Stimulated activated CD4-positive, alpha-beta T cell treated with anti-CD3 and anti-CD28 coated beads, Interleukin-1b, Interleukin-23, amount 100 ng/mL, for 48 hours (primary cell): ENCODE measurements around the gene RAMP2.
"Not testable (repeated sequence)": the region's sequence is repeated elsewhere in the genome, so short reads cannot be mapped to it uniquely, and the experiment has no call there.

Experiments
- DNase-seq: peaks from one replicate; pipeline ENCODE4 v3.0.0-alpha.2; 2020

The RAMP2 gene

DNA sequence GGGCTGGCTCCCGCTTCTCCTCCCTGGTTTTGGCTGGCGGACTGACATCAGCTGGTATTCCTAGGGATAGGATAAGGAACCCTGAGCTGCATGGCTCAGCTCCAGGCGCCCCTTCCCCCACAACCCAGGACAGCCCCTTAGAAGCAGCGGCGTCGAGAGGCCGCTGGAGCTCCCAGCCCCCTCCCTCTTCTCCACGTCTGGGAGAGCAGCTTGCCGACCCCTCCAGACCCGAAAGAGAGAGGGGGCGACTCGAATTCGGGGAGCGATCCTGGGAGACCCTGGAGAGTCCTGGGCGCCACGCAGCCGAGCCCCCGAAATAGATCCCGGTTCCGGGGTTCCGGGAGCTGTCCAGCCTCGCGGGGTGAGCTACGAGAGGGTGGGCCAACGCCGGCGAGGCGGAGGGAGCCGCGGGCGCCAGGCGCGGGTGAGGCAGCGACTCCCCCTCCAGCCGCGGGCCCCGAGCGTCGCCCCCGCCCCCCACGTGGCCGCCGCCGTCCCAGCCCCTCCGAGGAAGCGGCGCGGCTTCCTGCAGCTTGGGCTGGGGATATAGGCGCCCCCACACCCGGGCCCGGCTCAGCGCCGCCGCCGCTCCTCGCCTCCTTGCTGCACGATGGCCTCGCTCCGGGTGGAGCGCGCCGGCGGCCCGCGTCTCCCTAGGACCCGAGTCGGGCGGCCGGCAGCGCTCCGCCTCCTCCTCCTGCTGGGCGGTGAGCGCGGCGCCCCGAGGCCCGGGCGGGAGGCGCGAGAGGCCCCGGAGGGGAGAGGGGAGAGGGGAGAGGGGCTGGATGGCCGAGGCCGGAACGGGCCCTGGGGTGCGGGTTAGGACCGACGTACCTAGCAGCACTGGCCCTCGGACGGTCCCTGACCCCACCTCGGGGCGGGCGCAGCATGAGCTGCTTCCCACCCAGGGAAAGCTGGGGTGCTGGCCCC lies at the start of gene RAMP2:
Gene RAMP2, plus strand, starts transcription at position 576 of the 930 bp plus-strand sequence. Its CDS starts 35 bp downstream, at position 611.
- no peak for DNase-seq

GRCh38 chr17:42720996-42721583 lies 39.9 kb upstream of the RAMP2 start:
- no peak for DNase-seq

- no peak for DNase-seq
Observed at GRCh38 chr17:42723636-42724035, 37.4 kb upstream of the RAMP2 start.

DNA sequence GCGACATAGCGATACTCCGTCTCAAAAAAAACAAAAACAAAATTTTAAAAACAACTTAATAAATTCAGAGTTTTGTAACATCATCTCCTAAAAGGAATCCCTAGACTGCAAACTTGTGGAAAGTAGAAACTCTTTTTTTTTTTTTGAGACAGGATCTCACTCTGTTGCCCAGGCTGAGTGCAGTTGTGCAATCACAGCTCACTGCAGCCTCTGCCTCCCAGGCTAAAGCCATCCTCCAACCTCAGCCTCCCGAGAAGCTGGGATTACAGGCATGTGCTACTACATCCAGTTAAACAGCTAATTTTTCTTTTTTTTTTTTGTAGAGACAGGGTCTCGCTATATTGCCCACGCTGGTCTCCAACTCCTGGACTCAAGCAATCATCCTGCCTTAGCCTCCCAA lies 35.9 kb upstream of the RAMP2 start:
- no peak for DNase-seq

- no peak for DNase-seq
Observed at GRCh38 chr17:42740699-42741098, 20.3 kb upstream of the RAMP2 start.

- not testable (repeated sequence) for DNase-seq
Observed at GRCh38 chr17:42742916-42743315, 18.1 kb upstream of the RAMP2 start.

- DNase-seq = no peak
Observed at GRCh38 chr17:42743595-42744282, 17.3 kb upstream of the RAMP2 start.

DNA sequence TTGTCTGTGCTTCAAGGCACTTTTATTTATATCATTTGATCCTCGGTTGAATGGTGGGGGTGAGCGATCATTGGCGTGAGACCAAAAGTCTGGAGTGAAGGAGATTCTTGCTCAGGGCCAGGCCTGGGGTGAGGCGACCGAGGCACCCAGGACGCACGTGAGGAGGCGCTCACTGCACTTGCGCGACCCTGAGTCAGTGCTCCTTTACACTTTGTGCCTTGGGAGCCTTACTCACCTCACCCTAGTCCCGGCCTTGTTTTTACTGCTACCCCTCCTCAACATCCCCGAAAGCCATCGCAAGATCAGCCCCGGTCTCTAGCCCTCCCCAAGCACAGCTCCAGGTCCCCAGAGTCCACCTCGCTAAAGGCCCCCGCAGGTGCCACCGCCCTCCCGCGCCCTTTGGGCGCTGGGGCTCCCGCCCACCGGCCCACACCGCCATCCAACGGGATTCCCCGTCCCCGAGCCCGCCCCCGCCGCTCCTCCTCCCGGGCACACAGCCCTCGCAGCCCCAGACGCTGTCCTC lies 16.7 kb upstream of the RAMP2 start:
- peak; percentile 81 for DNase-seq

GRCh38 chr17:42744806-42745617 lies 16.0 kb upstream of the RAMP2 start, which contains the start of gene EZH1:
Gene EZH1, minus strand, starts transcription at chr17:42745040. Its CDS starts 16,099 bp downstream, at chr17:42728941.
- DNase-seq = peak; percentile 92

- no peak for DNase-seq
Observed at GRCh38 chr17:42748202-42748907, 12.7 kb upstream of the RAMP2 start.

DNA sequence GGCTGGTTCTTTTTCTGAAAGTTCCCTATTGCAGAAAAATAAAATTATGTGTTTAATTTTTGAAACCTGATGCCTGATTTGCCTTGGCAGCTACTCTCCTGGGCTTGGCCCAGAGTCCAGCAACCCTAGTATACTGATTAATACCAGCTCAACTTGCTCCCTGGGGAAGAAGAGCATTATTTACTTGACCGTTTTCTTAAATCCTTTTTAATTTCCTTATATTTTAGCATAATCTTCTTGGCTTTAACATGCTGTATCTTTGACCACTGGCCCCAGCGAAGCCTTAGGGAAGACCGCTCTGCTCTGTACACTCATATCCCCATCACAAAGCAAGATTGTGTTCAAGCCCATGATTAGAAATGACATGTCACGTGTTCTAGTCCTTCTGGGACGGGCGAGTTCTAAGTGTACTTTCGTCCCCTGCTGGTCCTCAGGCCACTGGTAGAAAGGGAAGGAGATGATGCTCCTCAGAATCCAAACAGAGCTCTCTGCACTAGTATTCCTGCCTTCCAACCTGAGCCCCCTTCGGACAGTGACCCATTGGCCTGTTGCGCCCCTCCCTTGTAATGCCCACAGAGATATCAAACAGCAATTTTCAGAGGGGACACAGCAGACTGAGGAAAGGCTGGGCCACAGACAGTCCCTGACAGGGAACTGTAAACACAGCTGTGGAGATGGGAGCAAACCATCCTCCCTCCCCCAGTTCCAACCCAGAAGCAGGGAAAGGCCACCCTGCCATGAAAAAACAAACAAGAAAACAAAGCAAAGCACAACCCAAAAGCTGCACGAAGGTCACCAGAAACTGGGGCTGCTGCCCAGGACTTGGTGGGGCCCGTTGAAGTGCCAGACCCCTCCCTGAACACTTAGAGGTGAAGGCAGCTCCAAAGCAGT lies 11.9 kb upstream of the RAMP2 start:
- DNase-seq = no peak

DNA sequence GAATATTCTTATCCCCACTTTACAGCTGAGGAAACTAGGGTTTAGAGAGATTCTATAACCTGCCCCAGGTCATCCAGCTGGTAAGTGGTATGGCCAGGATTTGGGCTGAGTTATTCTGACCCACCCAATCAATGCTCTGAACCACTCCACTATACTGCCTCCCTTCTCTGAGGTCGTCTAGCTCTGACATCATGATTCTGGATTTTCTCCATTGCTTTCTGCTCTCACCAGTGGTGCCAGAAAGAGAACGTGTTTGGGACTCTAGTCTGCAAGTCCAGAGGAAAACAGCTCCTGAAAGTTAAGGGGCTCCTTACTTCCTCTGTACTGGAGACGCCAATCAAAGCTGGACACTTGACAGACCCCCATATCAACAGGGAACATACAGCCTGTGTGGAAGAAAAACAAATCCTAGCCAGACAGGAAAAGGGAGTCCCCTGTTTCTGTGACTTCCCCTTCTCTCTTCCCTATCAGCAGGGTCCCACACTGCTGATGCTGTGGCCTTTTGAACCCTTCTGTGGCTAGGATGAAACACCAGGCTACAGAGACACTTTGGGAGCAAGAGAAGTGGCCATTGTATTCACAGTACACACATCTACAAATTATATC lies 10.2 kb upstream of the RAMP2 start:
- no peak for DNase-seq

GRCh38 chr17:42751628-42752027 lies 9.4 kb upstream of the RAMP2 start:
- DNase-seq = no peak

GRCh38 chr17:42754782-42755181 lies 6.2 kb upstream of the RAMP2 start:
- no peak for DNase-seq

DNA sequence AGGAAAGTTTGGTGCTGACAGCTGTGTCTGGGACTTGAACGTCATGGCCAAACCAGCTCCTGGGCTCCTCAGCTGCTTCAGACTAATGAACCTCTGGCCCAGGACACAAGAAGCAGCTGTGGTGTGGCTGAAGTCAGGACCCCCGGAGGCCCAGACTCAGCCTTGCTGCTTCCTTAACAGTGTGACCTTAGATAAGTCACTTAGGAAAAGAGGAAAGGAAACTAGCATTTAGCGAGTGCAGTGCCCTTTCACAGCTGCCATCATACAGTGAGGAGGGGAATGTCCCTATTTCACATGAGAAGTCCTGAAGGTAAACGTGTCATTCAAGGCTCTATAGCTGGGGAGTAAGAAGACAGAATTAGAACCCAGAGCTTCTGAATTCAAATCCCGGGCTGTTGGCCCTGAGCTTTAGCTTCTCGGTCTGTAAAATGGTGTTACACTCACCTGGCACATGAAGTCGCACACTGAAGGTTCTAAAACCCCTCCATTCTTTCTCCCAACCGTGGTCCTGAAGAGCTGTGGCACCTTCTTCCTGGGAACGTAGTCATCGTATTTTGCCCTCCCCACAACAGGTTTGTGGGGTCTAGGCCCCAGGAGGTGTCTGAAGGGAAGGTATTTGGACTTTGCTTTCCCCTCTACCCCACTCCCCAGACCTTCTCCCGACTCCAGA lies 910 bp upstream of the RAMP2 start:
- DNase-seq = no peak

DNA sequence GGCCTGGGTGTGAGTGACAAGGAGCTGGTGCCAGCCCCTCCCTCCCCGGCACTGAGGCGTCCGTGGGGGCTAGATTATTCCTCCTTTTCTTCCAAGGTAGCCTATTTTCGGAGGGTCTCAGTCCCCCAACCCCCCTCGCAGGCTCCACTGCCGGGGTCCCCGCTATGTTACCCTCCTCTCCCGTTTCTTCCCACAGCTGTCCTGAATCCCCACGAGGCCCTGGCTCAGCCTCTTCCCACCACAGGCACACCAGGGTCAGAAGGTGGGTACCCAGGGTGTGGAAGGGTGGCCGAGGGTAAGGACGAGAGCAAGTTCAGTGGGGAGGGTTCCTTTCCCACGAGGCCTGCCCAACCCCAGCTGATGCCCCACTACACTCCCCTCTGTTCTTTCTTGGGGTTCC lies 611 bp downstream of the RAMP2 start:
- DNase-seq = no peak

DNA sequence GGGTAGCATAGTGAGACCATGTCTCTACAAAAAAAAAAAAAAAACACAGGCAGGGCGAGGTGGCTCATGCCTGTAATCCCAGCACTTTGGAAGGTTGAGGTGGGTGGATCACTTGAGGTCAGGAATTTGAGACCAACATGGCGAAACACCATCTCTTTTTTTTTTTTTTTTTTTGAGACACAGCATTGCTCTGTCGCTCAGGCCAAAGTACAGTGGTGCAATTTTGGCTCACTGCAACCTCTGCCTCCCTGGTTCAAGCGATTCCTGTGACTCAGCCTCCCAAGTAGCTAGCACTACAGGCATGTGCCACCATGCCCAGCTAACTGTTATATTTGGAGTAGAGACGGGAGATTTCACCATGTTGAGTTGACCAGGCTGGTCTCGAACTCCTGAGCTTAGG lies 5.1 kb downstream of the RAMP2 start:
- DNase-seq = no peak

- no peak for DNase-seq
Observed at GRCh38 chr17:42767512-42767911, 6.5 kb downstream of the RAMP2 start.

- not testable (repeated sequence) for DNase-seq
Observed at GRCh38 chr17:42768006-42768405, 7.0 kb downstream of the RAMP2 start.

DNA sequence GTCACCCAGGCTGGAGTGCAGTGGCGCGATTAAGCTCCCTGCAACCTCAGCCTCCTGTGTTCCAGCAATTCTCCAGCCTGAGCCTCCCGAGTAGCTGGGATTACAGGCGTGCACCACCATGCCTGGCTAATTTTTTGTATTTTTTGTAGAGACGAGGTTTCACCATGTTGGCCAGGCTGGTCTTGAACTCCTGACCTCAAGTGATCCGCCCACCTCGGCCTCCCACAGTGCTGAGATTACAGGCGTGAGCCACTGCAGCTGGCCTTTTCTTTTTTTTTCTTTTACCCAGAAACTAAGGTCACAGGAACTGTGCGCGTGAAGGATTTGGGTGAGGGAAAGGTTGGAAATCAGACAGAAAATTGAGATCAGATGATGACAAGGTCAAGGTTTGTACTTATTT lies 8.9 kb downstream of the RAMP2 start:
- DNase-seq = not testable (repeated sequence)
